Hippocampal formation (tissue), 2 donors: ENCODE measurements around the gene STARD7.

Experiments used
- DNase-seq, 2 donors: peaks; one replicate each; lab custom pipeline; 2025; lab: John Stamatoyannopoulos, UW

The STARD7 gene

GRCh38 chr2:96197546-96198255 lies 10.9 kb downstream of the STARD7 start:
- DNase-seq, result no peak

- no peak for DNase-seq
Measured at GRCh38 chr2:96195410-96196066, 13.1 kb downstream of the STARD7 start.

- DNase-seq, result no peak
Measured at GRCh38 chr2:96191937-96192670, 16.5 kb downstream of the STARD7 start.

- DNase-seq, result no peak
Measured at GRCh38 chr2:96188821-96189526, 19.7 kb downstream of the STARD7 start.

- no peak for DNase-seq
Measured at GRCh38 chr2:96186562-96186961, 22.1 kb downstream of the STARD7 start.

- DNase-seq, result no peak
Measured at GRCh38 chr2:96185516-96185915, 23.1 kb downstream of the STARD7 start.

- no peak for DNase-seq
Measured at GRCh38 chr2:96184989-96185388, 23.6 kb downstream of the STARD7 start.

- no peak for DNase-seq
Measured at GRCh38 chr2:96184188-96184587, 24.4 kb downstream of the STARD7 start.

- no peak for DNase-seq
Measured at GRCh38 chr2:96181529-96181928, 27.1 kb downstream of the STARD7 start.

GRCh38 chr2:96180521-96180920 lies 28.1 kb downstream of the STARD7 start:
- DNase-seq, result no peak

GRCh38 chr2:96180002-96180401 lies 28.6 kb downstream of the STARD7 start:
- DNase-seq, result no peak

GRCh38 chr2:96176661-96177060 lies 32.0 kb downstream of the STARD7 start:
- DNase-seq, result no peak

GRCh38 chr2:96175951-96176350 lies 32.7 kb downstream of the STARD7 start:
- no peak for DNase-seq

GRCh38 chr2:96174251-96175144 lies 34.1 kb downstream of the STARD7 start:
- peak; percentile 69 for DNase-seq

- no peak for DNase-seq
Measured at GRCh38 chr2:96171831-96172230, 36.8 kb downstream of the STARD7 start.

GRCh38 chr2:96170626-96171025 lies 38.0 kb downstream of the STARD7 start:
- no peak for DNase-seq

GRCh38 chr2:96169868-96170507 lies 38.6 kb downstream of the STARD7 start:
- no peak for DNase-seq

GRCh38 chr2:96167407-96168013 lies 41.1 kb downstream of the STARD7 start:
- no peak for DNase-seq

- DNase-seq, result peak; percentile 63 to 85
Measured at GRCh38 chr2:96164459-96165184, 44.0 kb downstream of the STARD7 start.
